GM21717 (cell line): ENCODE data around the gene HNRNPLL.
"Not testable (repeated sequence)": the region's sequence is repeated elsewhere in the genome, so short reads cannot be mapped to it uniquely, and the experiment has no call there.

Experiments used
- ATAC-seq: cut with Tn5 transposase; IDR thresholded peaks from one replicate; pipeline ENCODE4 v1.9.1; 2021; ENCODE audit warnings: mild to moderate bottlenecking, moderate library complexity; ENCODE audit not compliant: unreplicated experiment

Gene HNRNPLL

DNA sequence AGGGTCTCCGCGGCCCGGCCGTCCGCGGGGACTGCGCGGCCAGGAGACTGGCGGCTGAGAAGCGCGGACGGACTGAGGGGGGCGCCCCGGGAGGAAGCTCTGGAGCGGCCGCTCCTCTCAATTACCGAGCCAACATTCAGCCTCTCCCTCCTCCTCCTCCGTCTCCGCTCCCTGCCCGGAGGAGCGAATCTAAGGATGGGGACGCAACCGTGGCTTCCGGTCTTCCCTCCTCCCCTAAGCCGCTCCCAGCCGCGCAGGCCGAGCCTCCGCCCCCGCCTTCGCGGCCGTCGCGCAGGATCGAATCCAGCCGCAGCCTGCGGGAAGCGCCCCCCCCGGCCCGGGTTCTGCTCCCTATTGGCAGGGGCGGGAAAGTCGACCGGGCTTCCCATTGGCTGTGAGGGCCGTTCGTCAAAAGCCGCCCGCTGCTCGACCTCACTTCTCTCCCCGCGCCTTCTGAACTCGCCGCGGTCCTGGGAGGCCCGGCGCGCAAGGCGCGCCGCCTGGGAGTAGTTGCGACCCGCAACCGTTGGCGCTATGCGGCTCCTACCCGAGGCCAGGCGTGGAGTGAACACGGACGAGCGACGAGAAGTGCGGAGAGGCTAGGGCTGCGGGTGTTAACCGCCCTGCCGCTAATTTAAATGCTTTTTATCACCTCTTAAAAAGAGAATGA, at the start of gene HNRNPLL:
Gene HNRNPLL (minus strand): TSS at position 197 of the 670 bp plus-strand sequence. CDS start 302 bp downstream, outside the sequence.
- ATAC-seq = peak; percentile 74

DNA sequence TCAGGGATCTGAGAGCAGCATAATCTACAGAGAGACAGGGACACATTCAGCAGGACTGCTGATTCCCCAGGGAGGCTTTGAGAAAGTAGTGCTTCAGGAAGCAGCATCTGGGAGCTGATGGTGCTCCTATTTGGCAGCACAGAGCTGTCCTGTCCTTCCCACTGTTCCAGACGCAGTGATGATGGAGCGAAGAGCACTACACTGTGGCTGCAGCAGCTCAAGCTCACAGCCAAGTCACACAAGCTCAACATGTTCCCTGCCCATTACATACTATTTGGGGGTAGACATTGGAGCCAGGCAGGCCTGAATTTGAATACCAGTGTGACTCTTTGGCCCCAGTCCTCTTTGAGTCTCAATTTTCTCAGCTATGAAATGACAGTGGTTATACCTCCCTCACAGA, 48.0 kb upstream of the HNRNPLL start:
- ATAC-seq = no peak

DNA sequence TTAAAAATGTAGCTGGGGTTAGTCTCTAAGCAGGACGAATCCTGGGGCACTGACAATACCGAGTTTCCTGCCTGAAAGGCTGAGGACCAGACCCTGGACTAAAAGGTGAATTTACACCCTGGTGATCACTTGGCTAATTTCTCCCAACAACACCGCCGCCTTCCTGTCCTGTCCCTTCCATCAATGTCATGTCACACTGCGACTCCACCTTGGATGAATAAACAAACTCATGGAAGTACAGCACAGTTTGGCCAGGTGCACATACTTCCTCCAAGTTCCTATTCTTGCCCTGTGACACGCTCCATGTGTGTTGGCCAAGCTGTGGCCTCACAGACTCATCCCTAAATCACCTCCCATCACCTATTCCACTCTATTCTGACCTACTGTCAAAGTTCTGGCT, 47.3 kb upstream of the HNRNPLL start:
- ATAC-seq = no peak

DNA sequence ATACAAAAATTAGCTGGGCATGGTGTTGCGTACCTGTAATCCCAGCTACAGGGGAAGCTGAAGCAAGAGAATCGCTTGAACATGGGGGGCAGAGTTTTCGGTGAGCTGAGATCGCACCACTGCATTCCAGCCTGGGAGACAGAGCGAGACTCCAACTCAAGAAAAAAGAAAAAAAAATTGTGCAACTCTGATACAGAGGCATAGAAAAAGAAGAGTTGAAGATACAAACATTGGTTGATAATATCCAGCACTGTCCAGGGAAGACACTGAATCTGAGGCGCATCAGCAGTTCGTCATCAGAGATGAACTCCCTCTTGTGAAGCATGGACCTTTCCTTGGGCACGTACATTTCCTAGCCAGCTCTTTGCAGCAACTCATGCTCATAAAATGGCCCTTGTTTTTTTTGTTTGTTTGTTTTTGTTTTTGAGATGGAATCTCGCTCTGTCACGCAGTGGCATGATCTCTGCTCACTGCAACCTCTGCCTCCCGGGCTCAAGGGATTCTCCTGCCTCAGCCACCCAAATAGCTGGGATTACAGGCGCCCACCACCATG, 46.5 kb upstream of the HNRNPLL start:
- no peak for ATAC-seq

DNA sequence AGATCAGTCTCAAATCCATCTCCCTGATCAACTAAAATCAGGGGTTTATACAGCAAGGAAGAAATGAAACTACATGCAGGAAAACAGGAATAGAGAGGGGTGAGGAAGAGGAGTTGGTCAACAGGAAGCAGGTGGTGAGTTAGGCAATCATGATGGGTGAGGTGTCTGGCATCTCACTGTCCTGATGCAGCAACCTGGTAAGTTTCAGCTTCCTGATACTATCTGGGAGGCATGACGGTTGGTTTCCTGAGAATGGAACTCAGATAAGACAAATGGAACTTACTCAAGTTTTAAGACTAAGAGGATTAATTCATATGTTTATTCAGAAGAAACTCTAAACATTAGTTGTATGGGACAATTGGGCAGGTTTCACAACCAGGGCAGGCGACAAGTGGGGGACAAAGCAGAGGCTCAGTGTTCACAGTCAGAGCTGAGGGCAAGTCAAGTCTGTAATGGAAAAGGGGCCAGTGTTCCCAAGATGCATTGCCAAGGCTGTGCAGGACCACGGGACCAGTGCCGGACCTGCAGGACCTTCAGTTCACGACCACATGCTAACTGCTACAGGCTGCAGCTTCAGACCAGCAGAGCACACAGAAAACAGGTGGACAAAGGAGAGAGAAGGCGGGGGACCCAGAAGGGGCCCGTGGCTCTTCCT, 45.5 kb upstream of the HNRNPLL start:
- ATAC-seq = no peak

DNA sequence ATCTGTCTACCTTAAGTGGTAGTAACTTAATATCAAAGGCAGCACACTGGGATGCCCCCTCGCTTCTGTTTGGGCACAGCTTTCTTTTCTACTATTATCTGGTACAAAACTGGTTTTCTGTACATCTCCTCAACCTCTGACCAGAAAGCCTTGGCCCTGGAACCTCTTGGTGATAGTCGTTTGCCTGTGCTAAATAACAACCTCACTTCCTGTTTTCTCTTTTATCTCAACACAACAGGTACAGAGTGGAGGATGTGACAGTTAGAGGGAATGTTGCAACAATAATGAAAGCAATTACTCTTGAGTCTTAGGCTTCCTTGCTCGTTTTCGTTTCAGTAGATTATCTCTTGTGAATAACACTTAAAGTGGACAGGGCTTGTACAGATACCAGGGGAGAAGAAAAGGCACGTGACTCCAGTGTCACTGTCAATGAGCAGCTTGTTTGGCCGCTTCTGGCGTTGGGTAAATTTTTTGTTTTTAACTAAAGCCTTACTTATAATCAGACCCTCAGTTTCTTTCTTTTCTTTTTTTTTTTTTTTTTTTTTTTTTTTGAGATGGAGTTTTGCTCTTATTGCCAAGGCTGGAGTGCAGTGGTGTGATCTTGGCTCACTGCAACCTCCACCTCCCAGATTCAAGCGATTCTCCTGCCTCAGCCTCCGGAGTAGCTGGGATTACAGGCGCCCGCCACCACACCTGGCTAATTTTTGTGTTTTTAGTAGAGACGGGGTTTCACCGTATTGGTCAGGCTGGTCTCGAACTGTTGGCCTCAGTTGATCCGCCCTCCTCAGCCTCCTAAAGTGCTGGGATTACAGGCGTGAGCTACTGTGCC, 41.2 kb upstream of the HNRNPLL start:
- not testable (repeated sequence) for ATAC-seq

GRCh38 chr2:38643021-38643671, 40.4 kb upstream of the HNRNPLL start:
- ATAC-seq = no peak

- ATAC-seq = not testable (repeated sequence)
Measured at GRCh38 chr2:38642373-38643017, 39.8 kb upstream of the HNRNPLL start.

DNA sequence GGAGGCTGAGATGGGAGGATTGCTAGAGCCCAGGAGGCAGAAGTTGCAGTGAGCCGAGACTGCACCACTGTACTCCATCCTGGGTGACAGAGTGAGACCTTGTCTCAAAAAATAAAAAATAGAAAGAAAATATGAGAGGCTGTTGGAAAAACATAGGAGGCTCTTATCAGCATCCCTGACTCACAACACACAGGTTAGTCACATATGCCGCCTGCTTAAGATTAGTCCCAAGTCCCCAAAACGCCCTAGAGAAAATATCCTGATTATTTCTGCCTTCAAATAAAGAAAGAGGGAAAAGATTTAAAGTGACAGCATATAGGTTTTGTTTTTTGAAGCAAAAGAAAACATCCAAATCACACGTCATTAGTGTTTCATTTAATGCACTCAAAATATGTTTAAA, 33.3 kb upstream of the HNRNPLL start:
- ATAC-seq = no peak

DNA sequence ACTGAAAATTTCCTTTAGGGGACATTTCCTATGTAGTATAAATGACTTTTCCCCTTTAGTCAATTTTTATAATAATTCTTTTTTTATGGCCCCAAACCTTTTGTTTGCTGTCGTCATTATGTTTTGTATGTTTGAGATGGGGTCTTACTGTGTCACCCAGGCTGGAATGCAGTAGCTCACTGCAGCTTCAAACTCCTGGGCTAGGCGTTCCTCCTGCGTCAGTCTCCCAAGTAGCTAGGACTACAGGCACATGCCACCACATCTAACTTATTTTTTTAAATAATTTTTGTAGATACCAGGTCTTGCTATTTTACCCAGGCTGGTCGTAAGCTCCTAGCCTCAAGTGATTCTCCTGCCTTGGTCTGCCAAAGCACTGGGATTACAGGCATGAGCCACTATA, 32.4 kb upstream of the HNRNPLL start:
- ATAC-seq = no peak

DNA sequence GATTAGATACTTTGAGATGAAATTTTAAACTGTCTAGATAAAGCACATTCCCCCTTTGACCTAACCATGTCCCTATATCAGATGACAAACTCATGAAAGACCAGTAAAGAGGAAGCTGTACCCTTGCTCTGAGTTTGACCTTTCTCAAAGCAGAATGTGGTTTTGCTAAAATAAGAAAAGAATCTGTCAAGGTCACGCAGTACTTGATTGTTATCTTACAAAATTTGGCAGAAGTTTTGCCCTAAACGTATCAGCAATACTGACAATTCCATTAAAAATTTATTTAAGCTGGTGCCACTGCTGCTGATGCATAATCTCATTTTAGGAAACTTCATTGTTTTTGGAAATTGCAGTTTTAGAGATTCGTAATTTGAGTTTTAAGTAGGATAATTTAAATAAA, 32.0 kb upstream of the HNRNPLL start:
- ATAC-seq = peak; percentile 81

DNA sequence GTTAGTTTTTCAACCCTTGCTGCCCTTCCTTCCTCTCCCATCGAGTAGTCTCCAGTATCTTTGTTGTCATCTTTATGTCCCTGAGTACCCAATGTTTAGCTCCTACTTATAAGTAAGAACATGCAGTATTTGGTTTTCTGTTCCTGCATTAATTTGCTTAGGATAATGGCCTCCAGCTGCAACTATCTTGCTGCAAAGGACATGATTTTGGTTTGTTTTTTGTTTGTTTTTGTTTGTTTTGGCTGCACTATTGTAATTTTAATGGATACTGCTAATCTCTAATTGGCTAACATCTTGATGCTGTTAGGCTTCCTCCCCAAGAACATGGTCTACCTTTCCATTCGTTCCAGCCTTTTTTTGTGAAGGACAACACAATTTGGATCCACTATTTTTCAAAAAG, 31.2 kb upstream of the HNRNPLL start:
- ATAC-seq = no peak

GRCh38 chr2:38632980-38633379, 30.3 kb upstream of the HNRNPLL start:
- ATAC-seq = no peak

DNA sequence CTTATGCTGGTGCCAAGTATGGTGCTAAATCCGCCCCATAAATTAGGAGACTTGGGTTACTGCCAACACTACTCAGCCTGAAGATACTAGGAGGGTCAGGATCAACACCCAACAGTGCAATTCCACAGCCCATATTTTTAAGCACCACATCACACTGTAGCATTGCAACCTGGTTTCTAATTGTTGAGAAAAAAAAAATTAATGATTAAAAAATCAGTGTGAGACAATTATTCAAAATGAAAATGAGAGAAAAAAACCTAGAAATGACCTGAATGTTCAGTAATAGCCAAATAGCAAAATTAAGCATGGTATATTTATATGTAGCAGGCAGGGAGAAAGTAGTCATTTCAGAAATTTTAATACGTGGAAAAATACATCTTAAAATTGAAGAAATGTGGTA, 29.2 kb upstream of the HNRNPLL start:
- ATAC-seq = no peak

- no peak for ATAC-seq
Measured at GRCh38 chr2:38629684-38630083, 27.0 kb upstream of the HNRNPLL start.

DNA sequence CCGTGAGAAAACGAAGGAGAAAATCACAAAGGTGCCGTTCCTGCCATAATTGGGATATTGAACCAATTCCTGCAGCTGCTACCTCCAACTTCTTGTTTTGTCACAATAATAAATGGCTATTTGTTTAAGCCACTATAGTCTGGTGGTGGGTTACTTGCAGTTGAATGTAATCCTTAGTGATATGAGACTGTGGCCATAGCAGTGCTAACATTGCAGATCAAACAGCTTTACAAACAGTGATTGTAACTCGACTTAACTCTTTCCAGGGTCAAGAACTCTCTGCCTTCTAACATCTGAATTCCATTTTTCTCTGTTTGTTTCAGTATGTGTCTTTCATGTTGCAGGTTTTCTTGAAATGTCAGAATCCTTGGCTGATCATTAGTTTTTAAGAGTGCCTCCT, 24.7 kb upstream of the HNRNPLL start:
- ATAC-seq = no peak

DNA sequence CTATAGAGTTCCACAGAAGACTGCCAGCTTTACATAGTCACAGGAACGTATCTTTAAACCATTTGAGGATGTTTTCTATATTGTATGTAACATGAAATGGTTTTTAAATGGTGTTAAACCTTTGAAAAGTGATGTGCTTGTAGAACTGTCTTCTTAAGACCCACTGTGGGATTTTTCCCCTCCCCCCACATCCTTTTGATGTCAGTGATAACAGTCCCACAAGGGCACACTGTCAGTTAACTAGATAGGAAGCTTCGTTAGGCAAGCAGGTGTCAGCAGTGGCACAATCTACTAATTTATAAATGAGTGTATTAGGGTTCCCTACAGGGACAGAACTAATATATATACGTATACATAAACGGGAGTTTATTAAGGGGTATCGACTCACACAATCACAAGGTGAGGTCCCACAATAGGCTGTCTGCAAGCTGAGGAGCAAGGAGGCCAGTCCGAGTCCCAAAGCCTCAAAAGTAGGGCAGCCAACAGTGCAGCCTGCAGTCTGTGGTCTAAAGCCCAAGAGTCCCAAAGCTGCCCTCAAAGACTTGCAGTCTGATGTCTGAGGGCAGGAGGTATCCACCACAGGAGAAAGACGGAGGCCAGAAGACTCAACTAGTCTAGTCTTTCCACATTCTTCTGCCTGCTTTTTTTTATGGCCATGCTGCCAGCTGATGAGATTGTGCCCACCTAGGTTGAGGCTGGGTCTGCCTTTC, 23.8 kb upstream of the HNRNPLL start:
- no peak for ATAC-seq

GRCh38 chr2:38622210-38622609, 19.5 kb upstream of the HNRNPLL start:
- ATAC-seq = no peak

DNA sequence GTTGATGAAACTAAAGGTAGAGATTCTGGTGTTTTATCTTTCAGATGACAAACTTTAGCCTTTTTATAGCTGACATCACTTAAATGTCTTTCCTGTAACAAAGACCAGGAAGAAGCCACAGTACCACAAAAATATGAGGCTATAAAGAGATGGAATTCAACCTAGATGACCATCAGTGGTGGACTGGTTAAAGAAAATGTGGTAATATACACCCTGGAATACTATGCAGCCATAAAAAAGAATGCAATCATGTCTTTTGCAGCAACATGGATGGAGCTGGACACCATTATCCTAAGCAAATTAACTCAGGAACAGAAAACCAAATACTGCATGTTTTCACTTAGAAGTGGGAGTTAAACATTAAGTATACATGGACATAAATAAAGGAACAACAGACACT, 18.3 kb upstream of the HNRNPLL start:
- no peak for ATAC-seq
